Smooth muscle cell (in vitro differentiated cells): Measurements from ENCODE around the gene HSPB1. TPM values are rescaled to one million over a fixed set of nuclear protein-coding genes. Genes with fewer than 3 reads are reported as not detected.
A peak's percentile ranks its signal among the peaks of the same experiment; 100 is the strongest.

Experiments used
- DNase-seq: peaks from one replicate; lab custom pipeline; 2025; ENCODE audit not compliant: unreplicated experiment; lab: John Stamatoyannopoulos, UW
- H2AFZ ChIP-seq: fragments of 200-600 bp; sonication (generic); 2 replicates; pipeline ENCODE4 v1.6.0; 2016; ENCODE audit warnings: antibody characterized with exemption, low read depth, mild to moderate bottlenecking
- H3F3A ChIP-seq: fragments of 200-600 bp; sonication (generic); 2 replicates; pipeline ENCODE4 v1.6.0; 2017; ENCODE audit warnings: antibody characterized with exemption, low read depth
- H3K27ac ChIP-seq: fragments of 200-600 bp; sonication (generic); 2 replicates; pipeline ENCODE4 v1.5.1; 2016; ENCODE audit warnings: low read depth, mild to moderate bottlenecking
- H3K27me3 ChIP-seq: fragments of 200-600 bp; sonication (generic); 2 replicates; pipeline ENCODE4 v1.6.1; 2016; ENCODE audit warnings: low read depth, mild to moderate bottlenecking
- H3K36me3 ChIP-seq: fragments of 200-600 bp; sonication (generic); 2 replicates; pipeline ENCODE4 v1.5.1; 2016; ENCODE audit warnings: low read depth
- H3K4me1 ChIP-seq: fragments of 200-600 bp; sonication (generic); 2 replicates; pipeline ENCODE4 v1.5.1; 2016; ENCODE audit warnings: low read depth
- H3K4me2 ChIP-seq: fragments of 200-600 bp; sonication (generic); 2 replicates; pipeline ENCODE4 v1.6.0; 2016; ENCODE audit warnings: mild to moderate bottlenecking
- H3K4me3 ChIP-seq: fragments of 200-600 bp; sonication (generic); 2 replicates; pipeline ENCODE4 v1.5.1; 2016; ENCODE audit warnings: mild to moderate bottlenecking
- H3K79me2 ChIP-seq: fragments of 200-600 bp; sonication (generic); 2 replicates; pipeline ENCODE4 v1.6.0; 2016; ENCODE audit warnings: low read depth, mild to moderate bottlenecking
- H3K9ac ChIP-seq: fragments of 200-600 bp; sonication (generic); 2 replicates; pipeline ENCODE4 v1.6.0; 2016; ENCODE audit warnings: low read depth
- H3K9me3 ChIP-seq: fragments of 200-600 bp; sonication (generic); replicated peaks from 2 replicates; pipeline ENCODE4 v1.5.1; 2016; ENCODE audit warnings: low read depth
- H4K20me1 ChIP-seq: fragments of 200-600 bp; sonication (generic); 2 replicates; pipeline ENCODE4 v1.6.0; 2016; ENCODE audit warnings: low read depth
- WGBS: methylation state at CpG from one replicate; pipeline ENCODE4 v1.1.7; 2016; ENCODE audit warnings: low lambda C conversion rate; 5-methylcytosine and 5-hydroxymethylcytosine counted together
- polyA plus RNA-seq: library from polyadenylated mRNA; unstranded; fragments of >200 nt; fragmentation: Nextera tagmentation; extraction: Ambion mirVana; gene quantifications from 2 replicates; pipeline ENCODE4 v1.2.1, GENCODE V29; 2016
- total RNA-seq: library from RNA; depleted of rRNA; stranded (reverse); fragments of >200 nt; gene quantifications from 2 replicates; pipeline ENCODE4 v1.2.3, GENCODE V29; 2014
- TF ChIP-seq, protein P1 (sequence below): fragments of 200-600 bp; sonication (generic); IDR thresholded peaks from 2 replicates; pipeline ENCODE4 v1.5.1; 2017; ENCODE audit warnings: borderline replicate concordance, mild to moderate bottlenecking, antibody characterized with exemption; ENCODE audit not compliant: insufficient read depth, poor library complexity, severe bottlenecking

HSPB1 gene
- total and polyA plus RNA-seq, 2 experiments from 2014 or later: 484 to 1,842 TPM

DNA sequence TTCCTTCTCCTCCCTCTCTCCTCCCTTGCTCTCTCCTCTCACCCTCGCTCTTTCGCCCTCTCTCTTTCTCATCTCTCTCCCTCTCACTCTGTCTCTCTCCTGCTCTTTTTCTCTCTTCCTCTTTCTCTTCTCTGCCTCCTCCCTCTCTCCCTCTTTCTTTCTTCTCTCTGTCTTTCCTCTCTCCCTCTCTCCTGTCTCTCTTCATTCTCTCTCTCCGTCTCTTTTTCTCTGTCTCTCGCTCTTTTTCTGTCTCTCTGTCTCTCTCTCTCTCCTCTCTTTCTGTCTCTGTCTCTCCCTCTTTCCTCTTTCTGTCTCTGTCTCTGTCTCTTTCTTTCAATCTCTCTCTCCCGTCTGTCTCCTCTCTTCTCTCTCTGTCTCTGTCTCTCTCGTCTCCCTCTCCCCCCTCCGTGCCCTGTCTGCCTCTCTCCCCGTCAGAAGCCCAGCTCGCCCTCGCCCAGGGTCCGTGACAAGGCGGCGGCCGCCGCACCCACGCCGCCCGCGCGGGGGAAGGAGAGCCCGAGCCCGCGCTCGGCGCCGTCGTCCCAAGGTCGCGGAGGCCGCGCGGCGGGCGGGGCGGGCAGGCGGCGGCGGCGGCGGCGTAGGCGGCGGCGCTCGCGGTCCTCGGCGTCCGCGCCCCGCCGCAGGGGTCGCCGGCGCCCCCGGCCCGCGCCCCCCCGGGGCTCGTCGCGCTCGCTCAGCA, 21.3 kb upstream of the HSPB1 start:
- no peaks in the 10 kb centered on the region for H3K4me1 ChIP-seq
- H3F3A ChIP-seq: no peaks in the 10 kb centered on the region
- TF ChIP-seq, protein P1, sequence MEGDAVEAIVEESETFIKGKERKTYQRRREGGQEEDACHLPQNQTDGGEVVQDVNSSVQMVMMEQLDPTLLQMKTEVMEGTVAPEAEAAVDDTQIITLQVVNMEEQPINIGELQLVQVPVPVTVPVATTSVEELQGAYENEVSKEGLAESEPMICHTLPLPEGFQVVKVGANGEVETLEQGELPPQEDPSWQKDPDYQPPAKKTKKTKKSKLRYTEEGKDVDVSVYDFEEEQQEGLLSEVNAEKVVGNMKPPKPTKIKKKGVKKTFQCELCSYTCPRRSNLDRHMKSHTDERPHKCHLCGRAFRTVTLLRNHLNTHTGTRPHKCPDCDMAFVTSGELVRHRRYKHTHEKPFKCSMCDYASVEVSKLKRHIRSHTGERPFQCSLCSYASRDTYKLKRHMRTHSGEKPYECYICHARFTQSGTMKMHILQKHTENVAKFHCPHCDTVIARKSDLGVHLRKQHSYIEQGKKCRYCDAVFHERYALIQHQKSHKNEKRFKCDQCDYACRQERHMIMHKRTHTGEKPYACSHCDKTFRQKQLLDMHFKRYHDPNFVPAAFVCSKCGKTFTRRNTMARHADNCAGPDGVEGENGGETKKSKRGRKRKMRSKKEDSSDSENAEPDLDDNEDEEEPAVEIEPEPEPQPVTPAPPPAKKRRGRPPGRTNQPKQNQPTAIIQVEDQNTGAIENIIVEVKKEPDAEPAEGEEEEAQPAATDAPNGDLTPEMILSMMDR: no peak
- no peak for DNase-seq
- WGBS: 4% methylated on average over 39 of the region's 63 CpGs
- H3K79me2 ChIP-seq: no peaks in the 10 kb centered on the region
- peak overlapping the region; percentile 47 for H3K9ac ChIP-seq
- H3K27me3 ChIP-seq: peaks cover 14% of the 10 kb centered on the region
- H3K36me3 ChIP-seq: no peaks in the 10 kb centered on the region
- H4K20me1 ChIP-seq: no peaks in the 10 kb centered on the region
- no peak overlapping the region for H3K27ac ChIP-seq
- no peaks in the 10 kb centered on the region for H3K9me3 ChIP-seq
- H3K4me3 ChIP-seq: peak overlapping the region; percentile 45
- H2AFZ ChIP-seq: peak overlapping the region; percentile 81
- H3K4me2 ChIP-seq: peak overlapping the region; percentile 87

DNA sequence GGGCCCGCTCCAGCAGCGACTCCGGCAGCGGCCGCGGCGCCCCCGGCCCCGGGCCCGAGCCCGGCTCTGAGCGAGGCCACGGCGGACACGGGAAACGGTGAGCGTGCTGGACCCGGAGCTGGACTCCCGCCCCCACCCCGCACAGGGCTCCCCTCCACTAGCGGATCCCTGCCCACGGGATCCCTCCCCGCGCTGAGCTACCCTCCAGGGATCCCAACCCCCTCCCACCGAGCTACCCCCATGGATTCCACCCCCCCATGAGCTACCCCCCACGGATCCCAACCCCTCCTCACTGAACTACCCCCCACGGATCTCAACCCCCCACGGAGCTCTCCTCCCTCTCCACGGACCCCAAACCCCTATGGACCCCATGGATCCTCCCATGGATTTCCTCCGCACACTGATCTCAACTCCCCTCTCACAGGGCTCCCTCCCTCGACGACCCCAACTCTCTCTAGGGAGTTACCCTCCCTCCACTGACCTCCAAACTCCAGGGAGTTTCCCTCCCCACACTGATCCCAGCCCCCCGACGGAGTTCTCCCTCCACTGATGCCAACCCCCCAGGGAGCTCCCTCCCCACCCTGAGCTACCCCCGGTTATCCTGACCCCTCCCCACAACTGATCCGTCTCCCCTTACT, 20.6 kb upstream of the HSPB1 start:
- Histone ChIP-seq H3F3A (no peaks in the 10 kb centered on the region), H3K27me3 (peaks cover 14% of the 10 kb centered on the region), H3K9ac (no peak overlapping the region), H3K27ac (no peak overlapping the region), H3K4me3 (peak overlapping the region; percentile 63), H4K20me1 (no peaks in the 10 kb centered on the region), H2AFZ (no peak overlapping the region), H3K79me2 (no peaks in the 10 kb centered on the region), H3K4me1 (no peaks in the 10 kb centered on the region), H3K36me3 (no peaks in the 10 kb centered on the region), H3K4me2 (peak overlapping the region; percentile 87), H3K9me3 (no peaks in the 10 kb centered on the region)
- DNase-seq: no peak
- WGBS: 0% methylated on average over 12 of the region's 36 CpGs
- TF ChIP-seq, protein P1: no peak

- Histone ChIP-seq H3K27ac (no peak overlapping the region), H3K36me3 (no peaks in the 10 kb centered on the region), H3K4me1 (no peaks in the 10 kb centered on the region), H3K4me3 (peak overlapping the region; percentile 63), H3F3A (no peaks in the 10 kb centered on the region), H3K79me2 (no peaks in the 10 kb centered on the region), H2AFZ (peak overlapping the region; percentile 62), H3K4me2 (peak overlapping the region; percentile 87), H3K9me3 (no peaks in the 10 kb centered on the region), H4K20me1 (no peaks in the 10 kb centered on the region), H3K27me3 (peaks cover 14% of the 10 kb centered on the region), H3K9ac (no peak overlapping the region)
- 3% methylated on average over 51 of the region's 98 CpGs for WGBS
- TF ChIP-seq, protein P1: no peak
- no peak for DNase-seq
Measured at GRCh38 chr7:76282344-76283253, 19.9 kb upstream of the HSPB1 start.
